Measurements from ENCODE around the gene MMP14. TPM values are rescaled to one million over a fixed set of nuclear protein-coding genes. Genes with fewer than 3 reads are reported as not detected.
A peak's percentile ranks its signal among the peaks of the same experiment; 100 is the strongest.

The MMP14 gene
- total and polyA plus RNA-seq, 9 of the 15 experiments (the other 6 are each of a cell fraction or from before 2014, with no cell fraction given), result 0.36 to 5.8 (median 1.3) TPM; not detected in 2

GRCh38 chr14:22822571-22823098, 13.8 kb upstream of the MMP14 start (continued):
- TF ChIP-seq UBTF (IDR thresholded peaks at IDR 0.05; ENCODE audit: borderline replicate concordance in 1 of 2, low read depth in 2 of 2, low read length in 2 of 2) (0 out of 4 replicates have a peak, but pooled peaks of 1 of the 2 experiments have one; percentile 7), EP400 (IDR thresholded peaks at IDR 0.05) (peak; percentile 64), RB1 (IDR thresholded peaks at IDR 0.05; ENCODE audit: low read depth) (peak; percentile 62; the same call in 1 of the 2 replicates), GTF2F1 (IDR thresholded peaks at IDR 0.05; ENCODE audit: low read depth, low read length) (no peak), PYGO2 (tag; IDR thresholded peaks at IDR 0.05) (no peak), CEBPG (CRISPR knock-in tag; IDR thresholded peaks at IDR 0.05) (peak; percentile 85), CEBPG (tag; conservative IDR thresholded peaks at IDR 0.05 in 1 of 2, IDR thresholded peaks at IDR 0.05 in 1 of 2) (peak in 1 of 2 experiments; percentile 80; a peak in 2 of 4 replicates), TCF3 (CRISPR knock-in tag; IDR thresholded peaks at IDR 0.05) (no peak), ATF7 (IDR thresholded peaks at IDR 0.05) (peak; percentile 39; the same call in 1 of the 2 replicates), ETS1 (conservative IDR thresholded peaks at IDR 0.05; ENCODE audit: control insufficient read depth, low read depth, low read length) (no peak), ZNF398 (CRISPR knock-in tag; IDR thresholded peaks at IDR 0.05) (no peak), ZNF740 (CRISPR knock-in tag; IDR thresholded peaks at IDR 0.05) (no peak), ZNF740 (tag; IDR thresholded peaks at IDR 0.05) (0 out of 4 replicates have a peak, but pooled peaks of 1 of the 2 experiments have one; percentile 50), CCNT2 (IDR thresholded peaks at IDR 0.05; ENCODE audit: borderline replicate concordance, extremely low read depth, insufficient read length, low read depth, low read length) (no peak), HNRNPH1 (optimal IDR thresholded peaks at IDR 0.05; ENCODE audit: low read depth, low read length) (no peak), MYC (IDR thresholded peaks at IDR 0.05; ENCODE audit: low read depth, low read length) (peak; percentile 46; the same call in 1 of the 2 replicates), MYC (CRISPR knock-in tag; IDR thresholded peaks at IDR 0.05; ENCODE audit: borderline replicate concordance, low read depth) (no peak), ZC3H11A (IDR thresholded peaks at IDR 0.05; ENCODE audit: low read depth, low read length) (no peak), CREB1 (IDR thresholded peaks at IDR 0.05) (no peak), CREB1 (CRISPR knock-in tag; IDR thresholded peaks at IDR 0.05) (no peak), U2AF1 (optimal IDR thresholded peaks at IDR 0.05; ENCODE audit: low read depth, low read length) (no peak), MAFF (IDR thresholded peaks at IDR 0.05; ENCODE audit: low read length) (no peak), YBX1 (IDR thresholded peaks at IDR 0.05) (no peak)

Measured in K562 (cell line).